ENCODE measurements around the gene NPY2R.

Gene NPY2R, protein sequence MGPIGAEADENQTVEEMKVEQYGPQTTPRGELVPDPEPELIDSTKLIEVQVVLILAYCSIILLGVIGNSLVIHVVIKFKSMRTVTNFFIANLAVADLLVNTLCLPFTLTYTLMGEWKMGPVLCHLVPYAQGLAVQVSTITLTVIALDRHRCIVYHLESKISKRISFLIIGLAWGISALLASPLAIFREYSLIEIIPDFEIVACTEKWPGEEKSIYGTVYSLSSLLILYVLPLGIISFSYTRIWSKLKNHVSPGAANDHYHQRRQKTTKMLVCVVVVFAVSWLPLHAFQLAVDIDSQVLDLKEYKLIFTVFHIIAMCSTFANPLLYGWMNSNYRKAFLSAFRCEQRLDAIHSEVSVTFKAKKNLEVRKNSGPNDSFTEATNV

DNA sequence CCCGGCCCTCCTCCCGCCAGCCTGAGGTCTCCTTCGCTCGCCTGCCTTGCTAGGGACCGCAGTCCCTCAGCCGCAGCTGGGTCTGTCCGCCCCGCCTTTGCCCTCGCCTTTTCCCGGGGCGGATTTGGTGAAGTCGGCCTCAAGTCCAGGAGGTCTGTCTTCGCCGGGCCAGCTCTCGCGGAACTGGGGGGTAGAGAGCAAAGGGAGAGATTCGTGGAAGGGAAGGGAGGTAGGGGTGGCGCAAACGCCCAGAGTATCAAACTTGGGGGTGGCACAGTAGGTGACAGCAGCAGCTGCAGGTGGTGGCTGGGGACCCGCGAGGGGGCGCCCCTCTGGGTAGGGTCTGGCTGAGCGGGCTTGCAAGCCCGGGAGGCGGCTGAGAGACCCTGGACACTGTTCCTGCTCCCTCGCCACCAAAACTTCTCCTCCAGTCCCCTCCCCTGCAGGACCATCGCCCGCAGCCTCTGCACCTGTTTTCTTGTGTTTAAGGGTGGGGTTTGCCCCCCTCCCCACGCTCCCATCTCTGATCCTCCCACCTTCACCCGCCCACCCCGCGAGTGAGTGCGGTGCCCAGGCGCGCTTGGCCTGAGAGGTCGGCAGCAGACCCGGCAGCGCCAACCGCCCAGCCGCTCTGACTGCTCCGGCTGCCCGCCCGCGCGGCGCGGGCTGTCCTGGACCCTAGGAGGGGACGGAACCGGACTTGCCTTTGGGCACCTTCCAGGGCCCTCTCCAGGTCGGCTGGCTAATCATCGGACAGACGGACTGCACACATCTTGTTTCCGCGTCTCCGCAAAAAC is at the start of gene NPY2R:
NPY2R (plus strand) TSS at position 379 of the 797 bp plus-strand sequence. CDS start 5,304 bp downstream, outside the sequence.
- DNase-seq: no peak

DNA sequence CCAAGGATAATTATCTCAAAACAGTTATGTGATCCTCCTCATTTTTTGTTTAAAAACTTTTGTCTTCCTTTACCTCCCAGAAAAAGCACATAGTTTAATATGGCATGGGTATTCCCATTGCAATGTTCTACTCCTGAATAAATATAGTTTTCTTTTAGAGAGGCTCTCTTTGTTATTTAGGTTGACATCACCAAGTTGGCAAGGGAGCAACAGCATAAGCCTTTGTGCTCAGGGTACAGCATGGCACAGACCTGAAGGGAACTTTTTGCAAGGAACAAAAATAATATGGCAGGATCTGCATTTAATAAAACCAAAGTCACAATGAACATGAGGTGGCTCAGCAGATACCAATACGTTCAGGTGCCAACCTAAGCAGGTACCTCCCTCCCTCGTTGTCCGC is 47.1 kb upstream of the NPY2R start:
- DNase-seq: no peak

DNA sequence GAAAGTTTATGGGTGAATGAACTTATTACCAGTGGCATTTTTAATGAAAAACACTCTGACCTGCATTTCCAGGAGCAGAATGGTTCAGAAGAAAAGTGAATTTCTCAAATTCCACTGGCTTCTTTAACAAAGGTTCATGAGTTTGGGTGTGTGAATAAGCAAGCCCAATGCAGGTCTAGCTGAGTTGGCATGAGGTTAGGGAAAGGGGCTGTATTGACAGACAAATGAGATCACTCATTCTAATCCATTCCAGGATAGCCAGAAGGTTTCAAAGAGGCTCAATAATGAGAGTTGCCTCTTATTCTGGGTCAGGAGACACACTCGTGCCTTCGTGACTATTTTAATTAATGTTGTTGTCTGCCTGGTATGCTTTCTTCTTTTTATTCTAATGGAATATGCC is 43.7 kb upstream of the NPY2R start:
- no peak for DNase-seq

DNA sequence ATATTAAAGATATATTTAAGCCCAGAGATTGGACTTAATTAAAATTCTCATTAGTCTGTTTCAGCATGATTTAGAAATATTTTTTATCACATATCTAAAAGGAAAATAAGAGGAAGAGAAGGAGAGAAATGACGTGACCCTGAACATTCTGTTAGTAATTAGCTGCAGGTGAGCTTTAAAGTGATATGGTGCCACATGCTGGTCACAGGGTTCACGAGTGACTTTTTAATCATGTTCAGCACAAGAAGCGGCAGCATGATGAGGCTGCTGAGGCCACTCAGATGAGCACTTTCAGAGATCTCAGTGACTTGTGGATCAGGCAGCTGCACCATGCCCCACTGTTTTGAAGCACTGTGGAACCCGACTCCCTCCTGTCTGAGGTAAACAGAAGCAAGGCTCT is 37.9 kb upstream of the NPY2R start:
- DNase-seq: no peak

DNA sequence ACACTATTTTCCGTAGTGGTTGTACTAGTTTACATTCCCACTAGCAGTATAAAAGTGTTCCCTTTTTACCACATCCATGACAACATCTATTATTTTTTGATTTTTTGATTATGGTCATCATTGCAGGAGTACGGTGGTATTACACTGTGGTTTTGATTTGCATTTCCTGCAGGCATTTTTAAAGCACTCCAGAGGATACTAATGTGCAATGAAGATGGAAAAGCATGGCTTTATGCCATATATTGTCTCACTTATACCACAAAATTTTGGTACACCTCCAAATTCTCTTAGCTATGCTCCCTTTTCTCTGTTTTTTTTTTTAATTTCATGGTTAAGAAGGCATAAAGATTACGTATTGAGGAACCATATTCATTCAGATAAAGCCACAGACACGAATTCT is 35.1 kb upstream of the NPY2R start:
- peak; percentile 30 for DNase-seq

DNA sequence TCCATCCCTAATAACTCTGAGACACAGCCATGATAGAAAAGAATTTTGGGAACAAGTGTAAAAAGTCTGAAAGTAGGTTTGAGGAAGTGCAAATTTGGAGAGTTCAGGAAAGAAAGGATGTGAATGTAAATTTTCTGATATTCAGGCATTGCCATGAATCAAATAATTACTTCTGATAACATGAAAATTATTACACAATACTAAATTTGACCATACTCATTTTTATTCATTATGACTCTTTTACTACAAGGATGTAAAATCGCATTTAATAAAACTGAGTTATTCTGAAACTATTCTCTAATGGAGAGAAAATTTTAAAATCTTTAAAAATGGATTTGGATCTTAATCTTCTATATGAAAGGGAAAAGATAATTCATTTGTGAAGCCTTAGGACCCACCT is 33.8 kb upstream of the NPY2R start:
- no peak for DNase-seq

DNA sequence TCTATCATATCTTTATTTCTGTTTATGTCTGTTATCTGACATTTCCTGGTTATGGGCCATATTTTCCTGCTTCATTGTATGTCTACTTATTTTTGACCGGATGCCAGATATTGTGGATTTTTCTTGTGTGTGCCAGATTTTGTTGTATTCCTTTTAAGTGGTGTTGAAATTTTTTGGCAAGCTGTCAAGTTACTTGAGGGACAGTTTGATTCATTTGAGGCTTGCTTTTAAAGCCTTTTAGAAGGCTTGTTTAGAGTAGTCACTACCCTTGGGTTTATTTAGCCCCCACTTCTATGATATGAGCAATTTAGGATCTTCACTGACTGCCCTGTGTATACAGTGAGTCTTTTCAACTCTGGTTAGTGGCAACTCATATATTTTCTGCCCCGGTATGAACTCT is 29.2 kb upstream of the NPY2R start:
- peak; percentile 15 for DNase-seq

DNA sequence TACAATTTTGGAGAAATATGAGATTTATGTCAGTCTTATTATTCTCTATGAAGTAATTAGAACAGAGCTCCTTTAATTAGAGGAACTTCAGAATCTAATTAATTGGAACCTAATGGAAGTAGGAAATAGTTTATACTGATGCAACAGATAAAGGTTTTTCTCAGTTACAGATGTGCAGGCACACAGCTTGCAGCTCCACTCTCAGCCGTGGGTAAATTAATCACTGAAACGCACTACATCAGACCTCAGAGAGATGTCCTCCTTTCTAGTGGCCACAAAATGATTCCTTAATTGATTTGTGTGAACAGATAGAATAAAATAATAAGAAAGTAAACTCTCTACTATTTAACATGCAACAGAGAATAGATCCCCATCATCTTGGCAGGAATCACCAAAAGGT is 21.5 kb upstream of the NPY2R start:
- no peak for DNase-seq

DNA sequence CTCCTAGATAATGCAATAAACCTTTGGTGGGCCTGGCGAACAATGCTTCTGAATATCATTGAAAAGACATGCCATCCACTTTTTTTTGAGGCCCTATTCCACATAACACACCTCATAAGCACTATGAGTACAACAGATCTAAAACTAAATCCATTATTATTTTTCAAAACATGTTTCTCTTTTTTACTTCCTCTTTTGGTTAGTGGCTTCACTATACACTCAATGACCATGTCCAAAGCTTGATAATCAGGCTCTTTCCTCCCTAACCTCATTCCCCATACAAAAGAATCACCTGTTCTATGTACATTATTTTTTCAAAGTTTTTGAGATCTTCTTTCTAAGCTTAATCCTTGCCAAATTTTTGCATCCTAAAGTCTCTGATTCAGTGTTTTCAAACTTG is 20.4 kb upstream of the NPY2R start:
- DNase-seq: no peak

DNA sequence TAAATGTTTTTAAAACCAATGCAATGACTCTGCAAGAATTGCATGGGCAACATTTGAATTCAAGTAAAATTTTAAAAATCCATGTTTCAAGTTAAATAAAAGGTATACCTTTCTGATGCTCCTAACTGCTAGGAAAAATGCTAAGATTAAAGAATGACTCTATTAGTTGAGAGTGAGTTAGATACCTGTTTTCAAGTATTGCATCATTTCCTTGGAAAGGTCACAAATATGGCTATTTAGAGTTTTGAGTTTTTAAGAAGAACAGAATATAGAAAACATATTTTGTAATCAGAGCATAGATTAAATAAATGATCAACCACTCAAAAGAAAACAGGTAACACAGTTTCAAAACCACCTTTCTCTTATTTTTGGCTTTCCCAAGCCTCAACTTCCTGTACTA is 18.3 kb upstream of the NPY2R start:
- no peak for DNase-seq

DNA sequence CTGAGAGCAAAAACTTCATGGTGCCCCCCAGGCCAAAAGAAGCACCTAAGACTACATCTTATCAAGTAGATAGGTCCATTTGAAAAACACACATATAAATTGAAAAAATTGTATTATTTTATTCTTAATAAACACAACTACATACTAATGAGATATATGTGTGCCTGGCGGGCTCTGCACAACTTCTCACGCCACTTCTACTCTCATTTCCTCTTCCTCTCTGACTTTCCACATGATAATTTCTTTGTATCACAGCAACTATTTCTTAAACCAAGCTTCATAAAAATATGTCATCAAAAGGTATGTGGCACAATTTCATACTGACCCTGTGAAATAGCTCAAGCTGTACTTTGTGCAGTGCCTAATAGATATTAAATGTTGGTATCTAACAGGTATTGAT is 10.7 kb upstream of the NPY2R start:
- no peak for DNase-seq

- DNase-seq: no peak
Observed at GRCh38 chr4:155207534-155208257, 740 bp upstream of the NPY2R start.

DNA sequence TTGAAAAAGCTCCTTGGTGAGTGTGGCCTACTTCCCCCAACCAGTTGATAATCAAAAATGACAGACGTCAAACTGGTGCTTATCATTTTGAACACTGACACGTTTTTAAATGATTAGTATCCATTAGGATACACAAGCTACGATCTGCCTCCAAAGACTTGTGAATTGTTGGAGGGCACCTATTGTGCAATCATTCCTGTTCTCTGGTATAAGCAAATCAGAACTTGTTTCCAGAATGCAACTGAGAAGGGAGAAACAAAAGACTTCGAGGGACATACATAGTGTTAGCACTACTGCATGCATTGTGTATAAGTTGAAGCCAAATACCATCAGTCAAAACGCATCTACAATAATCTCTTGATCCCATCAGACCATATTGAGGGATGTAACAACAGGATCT is 11.6 kb downstream of the NPY2R start:
- no peak for DNase-seq

DNA sequence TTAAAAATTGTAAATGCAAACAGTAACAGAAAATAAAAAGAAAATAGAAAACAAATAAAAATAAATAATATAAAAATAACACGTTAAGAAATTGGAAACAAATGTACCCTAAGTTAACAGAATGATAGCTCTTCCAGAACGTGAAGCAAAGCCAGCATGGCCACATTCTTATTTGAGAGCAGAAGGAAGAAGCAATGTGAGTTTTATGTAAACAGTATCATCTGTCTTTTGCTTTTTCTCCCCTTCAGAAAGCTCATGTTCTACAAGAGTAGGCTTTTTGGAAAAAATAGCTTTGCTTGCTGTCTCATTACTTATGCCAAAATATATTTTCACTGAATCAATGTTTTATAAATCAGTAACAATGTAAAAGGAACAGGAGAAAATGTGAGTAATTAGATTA is 18.7 kb downstream of the NPY2R start:
- no peak for DNase-seq

DNA sequence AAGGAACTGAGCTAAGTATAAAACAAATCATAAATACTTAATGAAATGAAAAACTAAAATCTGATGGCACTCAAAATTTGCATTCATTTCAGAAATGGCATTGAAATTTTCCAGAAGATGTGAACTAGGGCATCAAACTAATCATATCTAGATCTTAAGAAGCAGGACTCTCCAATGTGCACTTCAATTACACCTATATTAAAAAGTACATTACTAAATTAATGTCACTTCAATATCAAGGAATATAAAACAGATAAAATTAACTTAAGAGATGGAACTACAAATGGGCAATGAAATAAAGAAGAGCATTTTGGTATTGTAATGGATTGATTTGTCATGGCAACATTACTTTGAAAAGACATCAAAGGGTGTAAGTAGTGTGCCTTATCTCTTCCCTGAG is 20.3 kb downstream of the NPY2R start:
- DNase-seq: no peak

- no peak for DNase-seq
Observed at GRCh38 chr4:155232432-155232831, 24.0 kb downstream of the NPY2R start.

DNA sequence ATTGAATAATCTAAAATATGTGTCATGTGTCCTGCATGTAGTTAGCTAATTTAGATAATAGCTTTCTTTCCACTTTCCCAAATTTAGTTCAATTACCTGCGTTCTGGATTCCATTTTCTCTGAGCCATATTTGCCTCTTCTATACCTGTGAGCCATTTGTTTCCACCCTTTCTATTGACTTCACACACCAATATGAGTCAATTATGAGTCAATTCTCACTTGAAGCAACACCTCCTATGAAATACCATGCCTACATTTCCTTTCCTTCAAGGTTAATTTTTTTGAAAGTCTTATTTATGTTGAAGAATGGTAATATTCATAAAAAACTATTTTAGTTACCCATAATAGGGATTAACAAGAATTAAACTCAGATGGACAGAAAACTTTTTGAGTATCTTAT is 25.8 kb downstream of the NPY2R start:
- no peak for DNase-seq

GRCh38 chr4:155237567-155237966 is 29.1 kb downstream of the NPY2R start:
- no peak for DNase-seq

GRCh38 chr4:155241225-155241624 is 32.8 kb downstream of the NPY2R start:
- no peak for DNase-seq

DNA sequence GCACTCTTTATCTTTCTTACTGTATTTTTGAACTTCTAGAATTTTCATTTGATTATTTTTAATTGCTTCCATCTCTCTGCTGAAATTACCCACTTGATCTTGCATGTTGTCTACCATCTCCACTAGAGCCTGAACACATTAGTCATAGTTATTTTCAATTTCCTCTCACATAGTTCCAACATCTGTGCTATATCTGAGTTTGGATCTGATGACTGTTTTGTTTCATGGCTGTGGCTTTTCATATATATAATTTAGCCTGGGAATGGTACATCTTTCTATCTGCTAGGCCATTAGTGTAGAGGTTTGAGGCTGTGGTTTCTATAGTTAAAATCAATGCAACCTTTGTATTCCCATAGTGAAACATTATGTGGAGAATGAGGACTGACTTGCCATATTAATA is 33.2 kb downstream of the NPY2R start:
- no peak for DNase-seq

- no peak for DNase-seq
Observed at GRCh38 chr4:155245105-155245504, 36.7 kb downstream of the NPY2R start.

DNA sequence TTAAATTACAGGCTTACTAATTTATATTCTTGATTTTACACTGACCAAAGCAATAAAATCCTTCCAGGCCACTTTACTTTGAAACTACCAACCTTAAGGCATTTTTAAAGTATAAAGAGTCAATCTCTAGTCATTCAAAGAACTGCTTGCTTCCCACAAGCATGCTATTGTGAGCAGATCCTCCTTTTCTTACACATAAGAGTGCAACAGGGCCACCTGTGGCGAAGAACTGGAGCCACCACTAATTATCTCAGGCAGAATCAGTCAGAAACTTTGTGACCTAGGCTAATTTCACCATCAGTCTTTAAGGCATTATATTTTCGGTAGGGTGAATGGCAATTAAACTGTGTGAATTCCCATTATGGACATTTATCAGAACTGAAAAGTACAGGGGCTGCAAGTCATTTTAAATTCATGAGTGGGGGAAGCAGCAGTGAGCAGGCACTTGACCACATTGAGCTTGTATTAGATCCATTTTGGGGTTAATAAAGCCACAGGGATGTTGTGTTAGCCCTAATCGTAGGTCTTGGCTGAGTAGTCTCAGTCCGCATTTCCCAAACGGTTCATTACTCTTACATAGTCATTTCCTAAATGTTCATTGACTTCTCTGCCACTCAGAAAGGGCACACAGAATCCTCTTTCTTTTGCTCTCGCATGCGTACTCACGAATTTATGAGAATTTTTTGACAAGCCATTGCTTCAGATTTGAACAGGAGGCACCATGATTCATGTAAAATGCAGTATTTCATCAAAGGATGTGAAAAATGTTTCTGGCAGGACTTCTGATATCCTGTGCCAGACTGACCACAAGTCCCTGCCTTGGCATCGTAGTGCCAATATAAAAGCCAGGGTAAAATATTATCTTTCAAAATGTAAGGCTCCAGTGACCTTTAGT is 39.8 kb downstream of the NPY2R start:
- no peak for DNase-seq
